Hematopoietic multipotent progenitor cell treated with erythropoietin and hydrocortisone succinate and interleukin-3 and kit ligand, for 15 days (in vitro differentiated cells): ENCODE data around the gene MON1A.

Experiments
- DNase-seq: peaks from one replicate; pipeline ENCODE4 v3.0.0-alpha.2; 2015; ENCODE audit warnings: low spot score

The MON1A gene

GRCh38 chr3:49889296-49889695 lies 40.3 kb downstream of the MON1A start:
- DNase-seq, result no peak

- no peak for DNase-seq
Observed at GRCh38 chr3:49886922-49887265, 42.7 kb downstream of the MON1A start.

- no peak for DNase-seq
Observed at GRCh38 chr3:49883998-49884397, 45.6 kb downstream of the MON1A start.

- no peak for DNase-seq
Observed at GRCh38 chr3:49882166-49882565, 47.4 kb downstream of the MON1A start.

- DNase-seq, result peak; percentile 39
Observed at GRCh38 chr3:49880581-49881315, 48.9 kb downstream of the MON1A start.

- no peak for DNase-seq
Observed at GRCh38 chr3:49879721-49880120, 49.9 kb downstream of the MON1A start.

- no peak for DNase-seq
Observed at GRCh38 chr3:49878686-49879085, 50.9 kb downstream of the MON1A start.

GRCh38 chr3:49877716-49878115 lies 51.9 kb downstream of the MON1A start:
- DNase-seq, result no peak

- no peak for DNase-seq
Observed at GRCh38 chr3:49876567-49876966, 53.0 kb downstream of the MON1A start.

- DNase-seq, result no peak
Observed at GRCh38 chr3:49873623-49874022, 56.0 kb downstream of the MON1A start.

- no peak for DNase-seq
Observed at GRCh38 chr3:49872801-49873281, 56.8 kb downstream of the MON1A start.

GRCh38 chr3:49871531-49872153 lies 58.0 kb downstream of the MON1A start:
- no peak for DNase-seq

- no peak for DNase-seq
Observed at GRCh38 chr3:49869525-49870126, 60.0 kb downstream of the MON1A start, which contains the start of gene CAMKV. Gene CAMKV, minus strand, starts transcription at chr3:49869906. Its CDS starts 7,518 bp downstream, at chr3:49862388.

GRCh38 chr3:49868862-49869466 lies 60.6 kb downstream of the MON1A start:
- no peak for DNase-seq

GRCh38 chr3:49867871-49868321 lies 61.7 kb downstream of the MON1A start:
- DNase-seq, result no peak

GRCh38 chr3:49867400-49867799 lies 62.2 kb downstream of the MON1A start:
- DNase-seq, result no peak

- no peak for DNase-seq
Observed at GRCh38 chr3:49865198-49865784, 64.3 kb downstream of the MON1A start.

- no peak for DNase-seq
Observed at GRCh38 chr3:49864505-49864904, 65.1 kb downstream of the MON1A start.

GRCh38 chr3:49859576-49860305 lies 69.9 kb downstream of the MON1A start:
- DNase-seq, result no peak
